Activated CD4-positive, CD25-positive, alpha-beta regulatory T cell treated with anti-CD3 and anti-CD28 coated beads, Interleukin-2, amount 50 U/mL, for 16 hours (primary cell): ENCODE results near the gene NOPCHAP1.

Experiments used
- DNase-seq: peaks from one replicate; pipeline ENCODE4 v3.0.0-alpha.2; 2020; ENCODE audit warnings: low read depth, low spot score

Gene NOPCHAP1

DNA sequence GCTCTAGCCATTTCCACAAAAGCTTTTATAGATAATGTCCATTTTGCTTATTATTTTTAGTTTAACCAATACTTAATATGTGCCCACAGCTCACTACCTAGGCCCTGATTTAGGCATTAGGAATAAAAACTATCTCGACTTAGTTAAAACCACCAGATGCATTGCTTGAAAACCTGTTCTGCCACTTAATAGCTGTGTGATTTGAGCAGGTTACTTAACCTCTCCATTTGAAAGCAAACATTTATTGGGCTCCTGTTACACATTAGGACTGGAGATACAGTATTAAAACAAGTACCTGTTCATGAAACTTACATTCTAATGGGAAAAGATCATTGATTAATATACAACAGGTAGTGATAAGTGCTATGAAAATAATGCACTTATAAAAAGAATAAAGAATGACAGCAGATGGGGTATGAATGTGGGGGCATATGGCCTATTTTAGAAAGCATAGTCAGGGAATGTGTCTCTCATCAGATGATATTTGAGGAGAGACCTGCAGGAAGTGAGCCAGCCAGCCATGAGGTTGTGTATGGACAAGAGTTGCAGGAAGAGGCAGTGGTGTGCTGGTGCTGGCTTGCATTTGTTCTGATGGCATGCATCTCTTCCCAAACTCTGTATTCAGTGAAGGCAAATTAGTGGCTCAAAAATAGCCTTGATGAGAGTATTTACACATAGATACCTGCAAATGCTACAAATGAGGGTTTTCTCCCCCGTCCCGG lies 34.3 kb downstream of the NOPCHAP1 start:
- DNase-seq, result no peak

DNA sequence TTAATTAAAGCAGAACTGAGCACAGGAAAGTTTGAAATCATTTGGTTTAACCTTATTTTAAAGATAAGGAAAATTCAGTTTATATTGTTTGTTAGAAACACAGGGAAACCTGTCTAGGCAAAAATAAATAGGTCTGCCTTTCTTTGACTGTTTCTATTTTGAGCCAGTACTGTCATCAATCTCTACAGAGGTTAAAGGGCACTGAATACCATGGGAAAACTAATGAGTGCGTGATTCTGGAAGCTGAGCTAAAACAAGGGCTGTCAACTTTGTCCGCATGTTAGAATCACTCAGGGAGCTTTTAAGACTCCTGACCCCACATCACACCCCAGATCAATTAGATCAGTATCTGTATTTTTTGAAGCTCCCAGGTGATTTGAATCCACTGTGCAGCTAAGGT lies 38.8 kb downstream of the NOPCHAP1 start:
- no peak for DNase-seq

DNA sequence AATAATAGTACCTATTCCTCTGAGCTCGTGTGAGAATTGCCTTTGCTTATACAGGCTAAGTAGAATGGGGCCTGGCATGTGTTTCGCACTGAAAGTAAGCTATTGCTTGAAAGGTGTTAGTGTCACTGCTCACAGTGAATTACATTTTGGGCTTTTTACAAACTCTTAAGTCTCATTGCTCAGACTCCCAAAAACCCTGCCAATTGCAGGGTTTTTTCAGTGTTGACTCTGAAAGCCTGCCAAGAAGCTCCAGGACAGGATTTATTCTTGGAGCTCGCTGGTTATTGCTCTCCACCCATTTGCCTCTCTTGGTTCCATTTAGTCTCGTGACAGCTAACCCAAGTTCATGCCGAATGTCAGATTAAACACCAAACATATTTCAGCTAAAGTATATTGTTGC lies 39.8 kb downstream of the NOPCHAP1 start:
- DNase-seq, result no peak

DNA sequence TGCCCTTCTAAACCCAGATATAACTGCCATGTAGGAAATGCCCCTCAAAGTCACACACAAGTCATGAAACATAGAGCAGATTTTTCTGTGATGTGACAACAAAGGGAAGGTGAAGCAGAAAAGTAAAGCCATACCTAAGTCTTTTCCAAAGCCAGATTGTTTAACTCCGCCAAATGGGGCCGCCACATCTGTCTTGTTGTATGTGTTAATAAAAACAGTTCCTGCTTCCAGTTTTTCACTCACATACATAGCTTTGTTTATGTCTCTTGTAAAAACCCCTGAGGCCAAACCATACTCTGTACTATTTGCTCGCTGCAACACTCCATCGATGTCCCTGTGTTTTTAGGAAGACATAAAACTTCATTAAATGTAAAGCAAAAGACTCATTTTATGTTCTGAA lies 40.3 kb downstream of the NOPCHAP1 start:
- DNase-seq, result no peak

DNA sequence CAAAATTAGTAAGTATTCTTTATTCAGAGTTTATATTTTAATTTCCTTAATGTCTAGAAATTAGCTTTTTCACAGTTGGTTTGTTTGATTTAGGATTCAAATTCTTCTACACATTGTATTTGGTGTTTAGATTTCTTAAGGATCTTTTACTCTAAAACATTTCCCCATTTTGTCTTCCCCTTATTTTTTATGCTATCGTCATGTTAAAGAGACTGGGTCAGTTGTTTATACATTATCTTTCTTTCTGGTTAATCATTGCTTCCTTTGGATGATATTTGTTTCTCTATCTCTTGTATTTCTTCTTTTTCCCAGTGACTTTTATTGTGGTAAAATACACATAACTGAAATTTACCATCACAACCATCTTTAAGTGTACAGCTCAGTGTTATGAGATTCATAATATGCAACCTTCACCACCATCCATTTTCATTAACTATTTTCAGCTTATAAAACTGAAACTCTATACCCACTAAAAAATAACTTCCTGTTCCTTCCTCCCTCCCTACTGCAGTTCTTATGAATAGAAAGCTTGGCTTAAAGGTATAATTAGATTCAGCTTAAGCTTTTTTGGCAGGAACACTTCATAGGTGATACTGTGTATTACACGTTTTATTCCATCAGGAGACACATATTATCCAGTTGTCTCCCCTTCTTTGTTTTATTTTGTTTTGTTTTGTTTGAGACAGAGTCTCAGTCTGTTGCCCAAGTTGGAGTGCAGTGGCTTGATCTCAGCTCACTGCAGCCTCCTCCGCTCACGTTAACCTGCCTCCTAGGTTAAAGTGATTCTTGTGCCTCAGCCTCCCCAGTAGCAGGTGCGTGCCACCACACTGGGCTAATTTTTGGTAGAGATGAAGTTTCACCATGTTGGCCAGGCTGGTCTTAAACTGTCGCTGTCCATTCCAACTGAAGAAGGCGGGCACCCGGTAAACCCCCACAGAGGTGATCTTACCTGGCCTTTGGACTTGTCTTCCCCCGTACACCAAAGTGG lies 45.0 kb downstream of the NOPCHAP1 start:
- no peak for DNase-seq

DNA sequence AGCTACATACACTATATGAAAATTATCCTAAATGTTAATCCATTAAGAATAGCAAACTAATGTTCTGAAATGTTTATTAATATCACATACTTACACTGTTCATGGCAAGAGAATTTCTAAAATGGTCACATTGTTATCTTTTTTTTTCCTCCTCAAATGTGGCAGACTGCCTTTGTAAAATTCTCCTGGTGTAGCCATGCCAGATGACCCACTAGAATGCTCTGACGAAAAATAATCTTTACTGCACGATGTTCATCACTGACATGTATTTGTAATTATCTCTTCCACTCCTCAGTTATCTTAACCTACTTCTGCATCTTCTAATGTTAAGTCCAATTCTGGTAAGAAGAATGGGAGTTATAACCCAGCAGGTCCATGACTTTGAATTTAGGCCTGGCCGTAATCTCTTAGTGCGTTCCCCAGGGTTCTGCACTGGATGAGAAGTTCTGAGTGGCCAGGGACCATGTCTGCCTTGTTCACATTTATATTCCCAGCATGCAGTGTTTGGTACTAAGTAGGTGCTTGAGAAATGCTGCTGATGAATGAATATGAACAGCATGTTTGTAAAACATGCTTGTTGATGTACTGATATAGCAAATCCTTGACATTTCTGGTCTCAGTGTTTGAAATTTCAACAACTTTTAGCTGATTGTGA lies 46.7 kb downstream of the NOPCHAP1 start:
- no peak for DNase-seq

DNA sequence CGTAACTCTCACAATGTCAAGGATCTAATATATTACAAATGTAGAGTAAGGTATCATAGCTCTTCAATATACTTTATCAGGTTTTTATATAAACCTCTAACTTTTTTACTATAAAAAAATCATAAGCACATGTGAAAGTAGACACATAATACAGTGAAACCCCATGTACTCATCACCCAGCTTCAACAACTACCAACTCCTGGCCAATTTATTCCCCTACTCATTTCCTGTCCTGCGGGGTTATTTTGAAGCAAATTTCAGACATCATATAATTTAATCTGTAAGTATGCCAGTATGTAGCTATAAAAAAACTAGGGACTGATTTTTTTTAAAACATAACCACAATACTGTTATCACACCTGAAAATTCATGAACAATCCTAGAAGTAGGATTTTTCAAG lies 47.7 kb downstream of the NOPCHAP1 start:
- no peak for DNase-seq
